ENCODE data around the gene TGM1.
"Not testable (repeated sequence)": the region's sequence is repeated elsewhere in the genome, so short reads cannot be mapped to it uniquely, and the experiment has no call there.

TGM1 gene

GRCh38 chr14:24252289-24253124, 10.5 kb downstream of the TGM1 start:
- DNase-seq = no peak

- DNase-seq = no peak
These were observed 11.1 kb downstream of the TGM1 start for GRCh38 chr14:24251880-24252288.

- DNase-seq = no peak
These were observed 12.6 kb downstream of the TGM1 start for GRCh38 chr14:24250354-24250753.

- DNase-seq = no peak
These were observed 13.6 kb downstream of the TGM1 start for GRCh38 chr14:24249230-24250021.

GRCh38 chr14:24247422-24247821, 15.6 kb downstream of the TGM1 start:
- DNase-seq = no peak

GRCh38 chr14:24246765-24247212, 16.2 kb downstream of the TGM1 start:
- DNase-seq = peak in 1 of 2 donors; percentile 76

- not testable (repeated sequence) for DNase-seq
These were observed 17.6 kb downstream of the TGM1 start for GRCh38 chr14:24245350-24245749.

GRCh38 chr14:24243336-24243836, 19.6 kb downstream of the TGM1 start:
- peak in 1 of 2 donors; percentile 38 for DNase-seq

- peak; percentile 95 for DNase-seq
These were observed 21.0 kb downstream of the TGM1 start for GRCh38 chr14:24241829-24242443.

- DNase-seq = no peak
These were observed 22.7 kb downstream of the TGM1 start for GRCh38 chr14:24240110-24240918.

- DNase-seq = no peak
These were observed 24.4 kb downstream of the TGM1 start for GRCh38 chr14:24238527-24239037.

GRCh38 chr14:24238123-24238522, 24.9 kb downstream of the TGM1 start:
- no peak for DNase-seq

GRCh38 chr14:24237463-24237955, 25.5 kb downstream of the TGM1 start:
- no peak for DNase-seq

- no peak for DNase-seq
These were observed 26.1 kb downstream of the TGM1 start for GRCh38 chr14:24236689-24237462.

- no peak for DNase-seq
These were observed 26.9 kb downstream of the TGM1 start for GRCh38 chr14:24235804-24236688.

GRCh38 chr14:24234095-24235005, 28.6 kb downstream of the TGM1 start:
- no peak for DNase-seq

GRCh38 chr14:24233538-24233866, 29.5 kb downstream of the TGM1 start:
- DNase-seq = no peak

- no peak for DNase-seq
These were observed 30.1 kb downstream of the TGM1 start, which contains the start of gene GMPR2 for GRCh38 chr14:24232645-24233537. Gene GMPR2 (plus strand): TSS chr14:24232929. CDS start chr14:24233254, 325 bp downstream.

All from CD4-positive, alpha-beta T cell treated with Interferon alpha-2 for 1 hour (primary cell).